Measurements from ENCODE around the gene CHMP4B.

CHMP4B gene

DNA sequence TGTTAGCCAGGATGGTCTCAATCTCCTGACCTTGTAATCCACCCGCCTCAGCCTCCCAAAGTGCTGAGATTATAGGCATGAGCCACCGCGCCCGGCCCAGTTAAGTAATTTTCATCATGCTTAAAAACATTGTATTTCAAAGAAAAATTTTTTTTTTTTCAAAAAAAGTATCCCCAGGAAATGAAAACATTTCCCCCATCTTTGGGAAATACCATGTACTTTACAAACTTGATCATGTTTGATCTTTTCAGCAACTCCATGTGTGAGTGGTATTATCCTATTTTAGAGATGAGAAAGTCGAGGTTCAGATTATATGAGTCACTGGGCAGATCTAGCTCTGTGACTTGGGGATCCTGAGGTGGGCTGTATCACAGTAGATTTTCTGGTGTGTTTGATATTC lies 11.8 kb downstream of the CHMP4B start:
- DNase-seq, result no peak

- no peak for DNase-seq
Observed at GRCh38 chr20:33824852-33825251, 13.7 kb downstream of the CHMP4B start.

GRCh38 chr20:33825340-33826269 lies 14.5 kb downstream of the CHMP4B start:
- DNase-seq, result no peak

- DNase-seq, result no peak
Observed at GRCh38 chr20:33826270-33826897, 15.2 kb downstream of the CHMP4B start.

GRCh38 chr20:33827109-33827508 lies 16.0 kb downstream of the CHMP4B start:
- DNase-seq, result no peak

DNA sequence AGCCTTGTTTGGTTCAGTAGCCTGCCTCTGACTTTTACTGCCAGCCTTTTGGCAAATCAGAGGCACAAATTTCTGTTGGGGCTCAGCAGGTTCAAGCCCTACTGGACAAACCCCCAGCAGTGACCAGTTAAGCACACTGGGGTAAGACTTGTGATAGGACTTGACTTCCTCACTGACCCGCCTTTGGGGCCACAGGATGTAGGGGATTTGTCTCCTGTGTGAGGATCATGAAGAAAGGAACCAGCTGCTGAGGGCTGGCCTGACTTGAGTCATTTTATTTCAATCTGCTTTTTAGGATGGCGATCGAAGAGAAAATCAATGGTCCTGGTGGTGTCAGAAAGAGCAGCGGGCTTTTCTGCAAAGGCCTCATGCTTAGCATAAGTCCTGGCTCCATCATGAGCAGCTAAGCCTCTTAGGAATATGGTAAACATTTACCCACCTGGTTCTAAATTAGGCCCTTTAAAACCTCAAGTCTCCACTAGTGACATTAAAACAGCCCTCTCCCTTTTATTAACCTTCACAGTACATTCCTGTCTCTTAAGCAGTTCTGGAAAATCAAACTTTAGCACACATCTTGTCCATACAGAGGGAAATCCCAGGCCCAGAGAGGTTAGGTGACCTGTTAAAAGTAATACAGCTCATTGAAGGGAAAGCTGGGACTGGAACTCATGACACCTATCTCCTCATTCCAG lies 16.6 kb downstream of the CHMP4B start:
- no peak for DNase-seq

DNA sequence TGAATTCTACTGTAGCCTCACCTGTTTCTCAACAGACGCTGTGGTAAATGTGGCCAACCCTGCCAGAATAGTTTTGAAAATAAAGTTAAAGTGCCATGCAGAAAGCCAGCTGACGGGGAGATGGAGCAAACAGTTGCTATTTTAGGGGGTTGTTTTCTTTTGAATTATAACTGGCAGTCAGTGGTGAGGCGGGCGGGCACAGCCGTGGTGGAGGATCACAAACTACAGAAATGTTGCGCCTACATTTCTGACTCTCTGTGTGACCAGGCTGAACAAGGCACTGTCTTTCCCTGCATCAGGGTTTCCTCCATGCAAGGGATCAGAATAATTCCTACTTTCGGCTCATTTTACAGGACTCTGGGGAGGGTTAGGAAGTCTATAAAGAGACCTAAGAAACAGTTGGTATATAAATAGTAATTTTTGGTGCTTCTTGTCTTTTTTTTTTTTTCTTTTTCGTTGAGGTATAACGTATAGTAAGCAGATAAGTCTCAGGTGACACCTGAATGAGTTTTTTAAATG lies 17.2 kb downstream of the CHMP4B start:
- DNase-seq, result no peak

- DNase-seq, result no peak
Observed at GRCh38 chr20:33828967-33829560, 17.9 kb downstream of the CHMP4B start.

- DNase-seq, result no peak
Observed at GRCh38 chr20:33829636-33830035, 18.5 kb downstream of the CHMP4B start.

GRCh38 chr20:33830371-33830770 lies 19.2 kb downstream of the CHMP4B start:
- DNase-seq, result no peak

DNA sequence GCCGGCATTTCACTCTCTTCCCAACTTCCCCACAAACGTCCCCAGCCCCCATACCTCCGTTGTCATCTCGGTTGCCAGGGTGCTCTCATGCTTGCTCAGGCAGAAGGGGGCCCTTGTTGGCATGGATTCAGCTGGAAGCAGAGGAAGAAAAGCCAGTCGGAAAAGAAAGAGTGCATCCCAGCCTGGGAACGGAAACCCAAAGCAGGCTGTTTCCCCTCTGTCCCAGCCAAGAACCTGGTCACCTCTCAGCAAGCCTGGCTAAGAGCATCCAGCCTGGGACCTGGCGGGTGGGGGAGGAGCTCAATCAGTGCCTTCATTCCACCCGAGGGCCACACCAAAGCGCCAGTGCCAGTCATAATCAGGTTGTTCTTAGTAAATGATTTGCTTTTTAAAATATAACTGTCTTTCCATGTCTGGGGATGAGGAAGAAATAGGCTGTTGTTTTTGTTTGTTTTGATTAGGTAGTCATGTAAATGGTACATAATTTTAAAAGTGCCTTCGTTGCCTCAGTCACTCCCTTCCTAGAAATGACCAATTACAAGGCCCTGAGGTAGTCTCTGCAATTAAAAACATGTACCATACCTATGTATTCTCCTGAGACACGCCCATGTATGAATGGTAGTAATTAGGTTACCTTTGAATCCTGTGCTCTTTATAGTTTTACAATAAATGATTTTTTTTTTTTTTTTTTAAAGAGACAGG lies 21.1 kb downstream of the CHMP4B start:
- no peak for DNase-seq

DNA sequence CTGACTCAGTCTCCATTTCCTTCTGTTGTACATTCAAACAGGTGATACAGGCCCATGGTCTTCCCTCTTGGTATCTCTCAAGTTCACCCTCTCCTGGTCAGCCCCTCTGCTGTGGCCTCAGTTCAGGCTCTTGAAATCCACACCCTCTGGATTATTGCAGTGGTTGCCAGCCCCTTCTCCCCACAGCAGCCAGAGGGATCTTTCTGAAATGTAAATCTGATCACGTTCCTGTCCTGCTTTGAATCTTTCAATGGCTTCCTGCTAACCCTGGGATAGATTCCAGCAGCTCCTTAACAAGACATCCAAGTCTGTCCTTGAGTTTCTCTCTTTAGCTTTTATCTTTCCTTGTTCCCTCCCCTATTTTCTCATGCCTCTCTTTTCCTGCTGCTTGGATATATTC lies 22.2 kb downstream of the CHMP4B start:
- no peak for DNase-seq

DNA sequence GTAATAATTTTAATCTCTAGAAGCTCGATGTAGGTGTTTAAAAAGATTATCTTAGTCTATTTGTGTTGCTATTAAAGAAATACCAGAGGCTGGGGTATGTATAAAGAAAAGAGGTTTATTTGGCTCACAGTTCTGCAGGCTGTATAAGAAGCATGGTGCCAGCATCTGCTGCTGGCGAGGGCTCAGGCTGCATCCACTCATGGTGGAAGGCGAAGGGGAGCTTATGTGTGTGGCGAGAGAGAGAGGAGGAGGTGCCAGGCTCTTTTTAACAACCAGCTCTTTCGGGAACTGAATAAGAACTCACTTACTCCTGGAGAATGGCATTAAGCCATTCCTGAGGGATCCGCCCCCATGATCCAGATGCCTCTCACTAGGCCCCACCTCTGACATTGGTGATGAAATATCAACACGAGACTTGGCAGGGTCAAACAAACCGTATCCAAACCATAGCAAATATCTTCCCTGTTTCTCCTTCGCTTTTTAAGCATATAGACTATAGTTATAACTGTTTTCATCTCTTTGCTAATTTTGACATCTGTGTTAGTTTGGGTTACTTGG lies 24.5 kb downstream of the CHMP4B start:
- DNase-seq, result no peak

DNA sequence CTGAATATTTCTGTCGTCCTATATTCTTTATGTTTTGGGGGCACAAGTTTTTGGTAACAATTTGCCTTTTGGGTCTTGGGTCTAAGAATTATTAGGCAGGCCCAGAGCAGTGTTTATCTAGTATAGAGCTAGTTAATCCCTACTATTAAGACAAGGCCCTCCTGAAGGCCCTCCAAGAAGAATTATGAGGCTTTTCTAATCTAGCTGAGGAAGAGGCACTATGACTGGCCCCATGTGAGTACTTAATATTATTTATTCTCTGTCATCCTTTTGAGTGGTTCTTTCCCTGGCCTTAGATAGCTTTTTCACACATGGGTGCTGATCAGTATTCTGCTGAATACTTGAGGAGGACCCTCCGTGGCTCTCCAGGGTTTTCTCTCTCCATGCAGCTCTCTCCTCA lies 25.1 kb downstream of the CHMP4B start:
- DNase-seq, result no peak

GRCh38 chr20:33837096-33837830 lies 26.1 kb downstream of the CHMP4B start:
- DNase-seq, result no peak

GRCh38 chr20:33838035-33838864 lies 27.1 kb downstream of the CHMP4B start:
- DNase-seq, result no peak

DNA sequence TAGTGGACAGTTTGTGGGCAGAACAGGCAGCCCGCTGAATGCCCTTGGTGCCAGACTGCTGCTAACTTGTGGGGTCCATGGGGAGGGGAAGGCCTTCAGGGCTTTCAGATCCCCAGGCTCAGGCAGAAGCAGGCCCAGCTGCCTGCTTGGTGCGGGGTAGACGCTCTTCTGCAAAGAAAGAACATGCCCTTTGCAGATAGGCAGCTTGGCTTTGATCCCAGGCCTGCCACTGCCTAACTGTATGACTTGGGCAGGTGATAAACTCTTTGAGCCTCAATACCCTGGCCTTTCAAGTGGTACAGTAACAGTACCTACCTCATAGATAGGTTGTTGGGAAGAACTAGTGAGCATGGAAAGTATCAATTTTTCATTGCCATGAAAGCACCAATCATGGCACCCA lies 28.4 kb downstream of the CHMP4B start:
- no peak for DNase-seq

- no peak for DNase-seq
Observed at GRCh38 chr20:33840160-33840559, 29.0 kb downstream of the CHMP4B start.

DNA sequence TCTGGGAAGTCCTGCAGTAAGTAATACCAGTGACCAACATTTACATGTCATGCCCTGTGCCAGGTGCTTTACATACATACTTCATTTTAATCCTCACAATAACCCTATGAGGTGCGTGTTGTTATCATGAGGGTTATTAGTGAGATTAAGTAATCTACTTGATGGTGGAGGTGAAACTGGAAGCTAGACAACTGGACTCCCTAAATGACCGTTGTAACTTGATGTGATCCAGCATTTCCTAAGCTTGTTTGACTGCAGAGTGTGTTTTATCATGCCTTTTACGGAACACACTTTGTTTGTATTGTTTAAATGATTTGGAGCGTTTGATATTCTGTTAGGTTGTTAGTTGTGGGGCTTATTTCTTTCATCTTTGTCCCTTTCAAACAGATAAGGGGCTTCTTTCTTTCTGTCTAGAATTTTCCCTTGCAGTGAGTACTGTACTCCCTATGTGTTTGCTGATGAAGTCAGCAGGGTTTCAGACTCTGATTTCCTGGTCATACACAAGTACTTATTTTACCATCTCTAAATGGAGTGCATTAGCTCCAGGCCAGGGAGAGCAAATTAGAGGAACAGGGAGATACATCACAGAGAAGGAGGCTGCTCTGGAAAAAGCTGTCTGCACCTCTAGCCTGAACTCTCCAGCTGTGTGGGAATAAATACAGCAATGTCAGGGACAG lies 29.7 kb downstream of the CHMP4B start:
- DNase-seq, result no peak

DNA sequence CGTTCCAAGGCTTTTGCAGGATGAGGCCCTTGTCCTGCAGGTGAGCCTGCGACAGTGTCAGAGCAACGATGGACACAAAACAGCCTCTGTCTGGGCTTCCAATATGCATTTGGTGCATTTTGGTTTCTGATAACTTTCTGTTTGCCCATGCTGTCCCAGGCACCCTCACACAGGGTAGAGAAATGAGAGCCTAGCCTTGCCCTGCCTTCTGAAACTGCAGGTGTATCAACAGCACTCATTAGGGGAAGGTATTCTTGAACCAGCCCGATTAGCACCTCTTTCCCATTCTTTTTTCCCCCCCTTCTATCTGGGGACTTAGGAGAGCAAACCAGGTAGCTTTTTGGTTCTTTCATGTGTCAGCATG lies 30.3 kb downstream of the CHMP4B start:
- DNase-seq, result no peak

Data from NCI-H1417 treated with DMSO at 0.1 percent for 48 hours (cell line).